Heart left ventricle (tissue), 16 donors: ENCODE data around the gene PADI6. TPM values are rescaled to one million over a fixed set of nuclear protein-coding genes. Genes with fewer than 3 reads are reported as not detected.

Source experiments
- ATAC-seq, 4 donors: fragments of 200-7000 bp; cut with Tn5 transposase; one replicate each; pipeline ENCODE4 v1.9.1; 2020 to 2022; ENCODE audit warnings: moderate library complexity in 4 of 4, mild to moderate bottlenecking in 3 of 4, moderate number of reproducible peaks in 1 of 4
- DNase-seq, 5 donors: peaks; one replicate each; pipeline ENCODE4 v3.0.0-alpha.2; 2020
- H3K27ac ChIP-seq, 12 donors: fragments of 200-600 bp; sonication (generic) in 4 of 12; one replicate each; pipeline versions ENCODE4 v1.5.0 to v1.8.0; 2016 to 2022; ENCODE audit warnings: mild to moderate bottlenecking in 2 of 12
- H3K27me3 ChIP-seq, 9 donors: fragments of 200-600 bp; sonication (generic) in 2 of 9; one replicate each; pipeline versions ENCODE4 v1.5.1 to v1.8.0; 2016 to 2022; ENCODE audit warnings: mild to moderate bottlenecking in 3 of 9
- H3K36me3 ChIP-seq, 9 donors: fragments of 200-600 bp; sonication (generic) in 2 of 9; one replicate each; pipeline versions ENCODE4 v1.5.0 to v1.8.0; 2018 to 2022; ENCODE audit warnings: mild to moderate bottlenecking in 2 of 9
- H3K4me1 ChIP-seq, 12 donors: fragments of 200-600 bp; sonication (generic) in 4 of 12; one replicate each; pipeline versions ENCODE4 v1.5.0 to v1.8.0; 2016 to 2022; ENCODE audit warnings: mild to moderate bottlenecking in 3 of 12
- H3K4me3 ChIP-seq, 12 donors: fragments of 200-600 bp; sonication (generic) in 4 of 12; one replicate each; pipeline versions ENCODE4 v1.5.0 to v1.8.0; 2017 to 2022; ENCODE audit warnings: mild to moderate bottlenecking in 9 of 12, moderate library complexity in 4 of 12
- H3K9me3 ChIP-seq, 12 donors: fragments of 200-600 bp; sonication (generic) in 4 of 12; one replicate each; pipeline versions ENCODE4 v1.5.0 to v1.8.0; 2016 to 2022; ENCODE audit warnings: mild to moderate bottlenecking in 1 of 12
- POLR2A ChIP-seq, 2 donors: fragments of 450-650 bp; IDR thresholded peaks; one replicate each; pipeline ENCODE4 v1.6.1; 2017; ENCODE audit warnings: antibody characterized with exemption in 2 of 2, mild to moderate bottlenecking in 2 of 2, moderate library complexity in 2 of 2
- WGBS, 4 donors: extraction: QIAGEN DNeasy Blood & Tissue Kit in 2 of 4; methylation state at CpG; one replicate each; pipeline versions ENCODE4 v1.1.5 to v1.1.7; 2013 to 2018; 5-methylcytosine and 5-hydroxymethylcytosine counted together
- intact Hi-C, 10 donors: fragments of 100-400 bp; cut with DNase I; formaldehyde crosslinking; loops; one replicate each; pipeline versions ENCODE4 v1.11.1 to v1.14.2; 2022
- polyA plus RNA-seq, 2 donors: library from polyadenylated mRNA; stranded (reverse); fragments of 200-250 nt; gene quantifications; one replicate each; pipeline ENCODE4 v1.2.3, GENCODE V29; 2013
- total RNA-seq, 9 donors: library from RNA; depleted of rRNA in 2 of 9; stranded (reverse); fragments of >200 nt in 2 of 9; fragmentation: NEBNext Ultra II Directional in 3 of 9; extraction: Animal tissue kit (Norgen Biotek cat#: 25700) in 3 of 9; gene quantifications; one replicate each; pipeline versions ENCODE4 v1.1.0 to v1.2.4, GENCODE V29; 2016 to 2023
- TF ChIP-seq, protein P1 (sequence below), 12 donors: fragments of 200-600 bp; sonication (generic) in 4 of 12; IDR thresholded peaks; one replicate each; pipeline versions ENCODE4 v1.5.0 to v1.8.0; 2018 to 2022; ENCODE audit warnings: antibody characterized with exemption in 12 of 12, mild to moderate bottlenecking in 5 of 12
- donor health status: ischemic (EF 13 %, LVEDD 7.1; RV severe dilation, severe dysfunction).
- donor health status: healthy with polysubstance abuse.
- donor health status: DM: no; HTN: yes; CAD: no.
- donor health status: DM: no; HTN: no; CAD: no.
- donor health status: ischemic (EF 25% LVEDD 6.9; RV normal size, moderate dysfunction).
- donor health status: ischemic (EF 25% LVEDD 5.7; RV mildly dilated, moderate dysfunction).
- donor health status: healthy.
- donor health status: DM: yes; HTN: yes; CAD: no.
- donor health status: ischemic (EF 35%, LVEDD 5.7; RV mildly dilated, moderate dysfunction).
- donor health status: nonischemic (EF 11% LVEDD 7.7; RV severe dilation, severe dysfunction).
- donor health status: DM: yes; HTN: yes; CAD: no.
- donor health status: PGD.
- donor health status: ischemic (EF 29% LVEDD 5.4; RV normal size, mild dysfunction).
- donor health status: nonischemic (EF 23%, LVEDD 6.1; RV moderate dilation, normal function).

PADI6 gene
- total and polyA plus RNA-seq, 11 donors, result not detected

DNA sequence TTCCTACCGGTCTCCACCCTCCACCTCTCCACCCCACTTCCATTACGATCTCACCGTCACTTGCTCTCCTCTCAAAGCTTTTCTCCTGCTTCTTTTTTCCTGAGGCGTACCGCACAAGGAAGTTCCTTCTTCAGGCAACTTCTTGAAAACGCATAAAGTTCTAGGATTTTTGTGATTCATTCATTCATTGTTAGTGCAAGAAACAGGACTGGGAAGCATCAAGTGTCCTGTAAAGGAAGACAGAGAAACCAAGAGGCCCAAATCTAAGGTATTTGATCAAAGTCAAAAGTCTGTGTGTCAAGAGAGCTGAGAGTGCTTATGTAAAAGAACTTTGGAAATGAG is 68.8 kb downstream of the PADI6 start:
- 82 to 88% (median 82%) methylated on average over 6 of the region's 6 CpGs for WGBS, 4 donors
- Histone ChIP-seq H3K4me3 (no peak overlapping the region), H3K4me1 (peaks cover 0 to 30% (median 16%) of the 10 kb centered on the region in 12 donors), H3K36me3 (no peaks in the 10 kb centered on the region), H3K27ac (no peak overlapping the region), H3K27me3 (no peaks in the 10 kb centered on the region), H3K9me3 (no peaks in the 10 kb centered on the region)
- DNase-seq (no peak), ATAC-seq (no peak)
- no peak for TF ChIP-seq POLR2A (IDR thresholded peaks at IDR 0.05)
- TF ChIP-seq, protein P1, sequence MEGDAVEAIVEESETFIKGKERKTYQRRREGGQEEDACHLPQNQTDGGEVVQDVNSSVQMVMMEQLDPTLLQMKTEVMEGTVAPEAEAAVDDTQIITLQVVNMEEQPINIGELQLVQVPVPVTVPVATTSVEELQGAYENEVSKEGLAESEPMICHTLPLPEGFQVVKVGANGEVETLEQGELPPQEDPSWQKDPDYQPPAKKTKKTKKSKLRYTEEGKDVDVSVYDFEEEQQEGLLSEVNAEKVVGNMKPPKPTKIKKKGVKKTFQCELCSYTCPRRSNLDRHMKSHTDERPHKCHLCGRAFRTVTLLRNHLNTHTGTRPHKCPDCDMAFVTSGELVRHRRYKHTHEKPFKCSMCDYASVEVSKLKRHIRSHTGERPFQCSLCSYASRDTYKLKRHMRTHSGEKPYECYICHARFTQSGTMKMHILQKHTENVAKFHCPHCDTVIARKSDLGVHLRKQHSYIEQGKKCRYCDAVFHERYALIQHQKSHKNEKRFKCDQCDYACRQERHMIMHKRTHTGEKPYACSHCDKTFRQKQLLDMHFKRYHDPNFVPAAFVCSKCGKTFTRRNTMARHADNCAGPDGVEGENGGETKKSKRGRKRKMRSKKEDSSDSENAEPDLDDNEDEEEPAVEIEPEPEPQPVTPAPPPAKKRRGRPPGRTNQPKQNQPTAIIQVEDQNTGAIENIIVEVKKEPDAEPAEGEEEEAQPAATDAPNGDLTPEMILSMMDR (IDR thresholded peaks at IDR 0.05), result no peak
- intact Hi-C loops, result no loop called here

DNA sequence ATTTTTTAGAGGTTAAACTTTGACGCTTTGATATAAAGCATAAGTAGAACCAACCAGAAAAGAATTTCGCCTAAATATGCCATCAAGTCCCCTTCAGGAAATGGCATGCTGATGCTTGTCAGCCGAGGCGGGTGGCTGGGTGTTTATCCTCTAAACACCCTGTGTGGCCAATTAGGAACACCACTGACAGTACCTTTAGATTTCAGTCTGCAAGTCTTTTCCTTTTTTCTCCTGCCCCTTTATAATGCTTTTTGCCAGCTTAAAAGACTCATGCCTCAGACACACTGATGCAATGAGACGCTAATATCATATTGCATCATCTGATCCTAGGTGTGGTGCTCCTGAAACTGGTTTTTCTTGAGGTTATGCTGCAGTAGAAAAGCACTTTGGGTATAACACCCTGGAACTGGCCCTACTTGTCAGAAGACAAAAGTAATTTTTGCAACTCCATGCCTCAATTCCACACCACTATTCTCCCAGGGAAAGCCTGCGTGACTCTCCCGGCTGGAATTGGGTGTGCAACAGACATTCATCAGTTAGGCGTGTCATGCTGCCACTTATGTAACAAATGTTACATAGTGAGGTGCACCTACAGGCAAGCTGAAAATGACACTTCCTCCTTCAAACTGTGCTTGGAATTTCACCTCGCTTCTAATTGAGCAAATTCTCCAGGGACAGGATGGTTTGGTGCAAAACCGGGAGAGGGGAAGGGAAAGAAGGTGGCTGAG is 69.4 kb downstream of the PADI6 start:
- Histone ChIP-seq H3K36me3 (no peaks in the 10 kb centered on the region), H3K27me3 (no peaks in the 10 kb centered on the region), H3K9me3 (no peaks in the 10 kb centered on the region), H3K4me3 (no peak overlapping the region), H3K4me1 (peaks cover 0 to 23% (median 15%) of the 10 kb centered on the region in 12 donors), H3K27ac (no peak overlapping the region)
- ATAC-seq, result no peak
- WGBS, 4 donors, result 63 to 79% (median 68%) methylated on average over 10 of the region's 10 CpGs
- TF ChIP-seq POLR2A (IDR thresholded peaks at IDR 0.05), result no peak
- TF ChIP-seq, protein P1 (IDR thresholded peaks at IDR 0.05), result no peak
- intact Hi-C loops, result no loop called here
- DNase-seq, result peak in 1 of 5 donors; percentile 4

DNA sequence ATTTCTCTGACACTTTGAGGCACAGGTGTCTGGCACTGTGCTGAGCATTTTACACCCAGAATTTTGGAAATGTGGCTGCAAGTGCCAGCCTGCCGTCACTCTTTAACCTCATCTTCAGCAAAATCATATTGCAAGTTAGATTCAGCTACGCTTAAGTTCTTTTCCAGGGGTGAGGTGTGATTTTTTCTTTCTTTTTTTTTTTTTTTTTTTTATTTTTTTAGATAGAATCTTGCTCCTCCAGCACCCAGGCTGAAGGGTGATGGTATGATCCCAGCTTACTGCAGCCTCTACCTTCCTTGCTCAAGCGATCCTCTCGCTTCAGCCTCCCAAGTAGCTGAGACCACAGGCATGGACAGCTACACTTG is 70.0 kb downstream of the PADI6 start:
- intact Hi-C loops, result no loop called here
- peaks cover 0 to 18% (median 10%) of the 10 kb centered on the region in 12 donors for H3K4me1 ChIP-seq
- H3K27ac ChIP-seq, result no peak overlapping the region
- H3K36me3 ChIP-seq, result no peaks in the 10 kb centered on the region
- no peak for TF ChIP-seq POLR2A (IDR thresholded peaks at IDR 0.05)
- TF ChIP-seq, protein P1 (IDR thresholded peaks at IDR 0.05), result no peak
- H3K4me3 ChIP-seq, result no peak overlapping the region
- ATAC-seq, result no peak
- 91 to 96% (median 93%) methylated on average over 4 of the region's 4 CpGs for WGBS, 4 donors
- no peaks in the 10 kb centered on the region for H3K9me3 ChIP-seq
- no peak for DNase-seq
- no peaks in the 10 kb centered on the region for H3K27me3 ChIP-seq

DNA sequence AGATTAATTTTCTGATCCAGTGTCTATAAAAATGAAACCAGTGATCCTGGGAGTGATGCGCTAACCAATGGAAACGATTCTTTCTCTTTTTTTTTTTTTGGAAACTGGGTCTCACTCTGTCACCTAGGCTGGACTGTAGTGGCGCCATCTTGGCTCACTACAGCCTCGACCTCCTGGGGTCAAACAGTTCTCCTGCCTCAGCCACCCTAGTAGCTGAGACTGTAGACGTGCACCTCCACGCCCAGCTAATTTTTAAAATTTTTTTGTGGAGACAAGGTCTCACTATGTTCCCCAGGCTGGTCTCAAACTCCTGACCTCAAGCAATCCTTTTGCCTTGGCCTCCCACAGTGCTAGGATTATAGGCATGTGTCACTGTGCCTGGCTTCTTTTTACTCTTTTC is 70.8 kb downstream of the PADI6 start:
- no peaks in the 10 kb centered on the region for H3K27me3 ChIP-seq
- WGBS, 4 donors, result 81 to 89% (median 86%) methylated on average over 6 of the region's 6 CpGs
- ATAC-seq, result no peak
- no peak overlapping the region for H3K4me3 ChIP-seq
- no peaks in the 10 kb centered on the region for H3K9me3 ChIP-seq
- TF ChIP-seq, protein P1 (IDR thresholded peaks at IDR 0.05), result no peak
- no peak for TF ChIP-seq POLR2A (IDR thresholded peaks at IDR 0.05)
- DNase-seq, result peak in 1 of 5 donors; percentile 9
- H3K36me3 ChIP-seq, result no peaks in the 10 kb centered on the region
- intact Hi-C loops, result no loop called here
- no peak overlapping the region for H3K27ac ChIP-seq
- peaks cover 0 to 15% (median 7%) of the 10 kb centered on the region in 12 donors for H3K4me1 ChIP-seq
